PC-9 (cell line): ENCODE measurements around the gene SMTNL2.
"Not testable (repeated sequence)": the region's sequence is repeated elsewhere in the genome, so short reads cannot be mapped to it uniquely, and the experiment has no call there.

Experiments
- CTCF ChIP-seq: fragments of 200-600 bp; sonication (generic); conservative IDR thresholded peaks from 2 replicates; pipeline ENCODE4 v1.6.1; 2017; ENCODE audit warnings: mixed run types, antibody characterized with exemption, mild to moderate bottlenecking, moderate library complexity
- EZH2 ChIP-seq: fragments of 200-600 bp; sonication (generic); IDR thresholded peaks from 2 replicates; pipeline ENCODE4 v1.8.0; 2017; ENCODE audit warnings: antibody characterized with exemption, low read depth

GRCh38 chr17:4604736-4605135 lies 20.4 kb downstream of the SMTNL2 start:
- TF ChIP-seq CTCF, EZH2: not testable (repeated sequence)
